Gastroesophageal sphincter (tissue), 3 donors: Measurements from ENCODE around the gene FAM228A.
A peak's percentile ranks its signal among the peaks of the same experiment; 100 is the strongest.

Experiments
- CTCF ChIP-seq, 4 experiments: fragments of 200-600 bp in 2 of 4; fragments of 450-650 bp in 2 of 4; sonication (generic) in 1 of 4; IDR thresholded peaks; one replicate each; pipeline ENCODE4 v1.5.1; 2017 to 2019; ENCODE audit warnings: antibody characterized with exemption in 4 of 4, mild to moderate bottlenecking in 2 of 4, moderate library complexity in 2 of 4
- EP300 ChIP-seq: sonication (generic); formaldehyde crosslinking; IDR thresholded peaks from one replicate; pipeline ENCODE4 v1.6.1; 2017; ENCODE audit warnings: antibody characterized with exemption, mild to moderate bottlenecking

GRCh38 chr2:24237313-24237712, 62.5 kb downstream of the FAM228A start:
- TF ChIP-seq CTCF (IDR thresholded peaks at IDR 0.05) (peak in 1 of 4 experiments; percentile 8), EP300 (no peak)
